GM18526 (cell line): ENCODE measurements around the gene RFX4.

ENCODE experiments used
- POLR2A ChIP-seq: IDR thresholded peaks from 3 replicates; pipeline ENCODE4 v1.6.1; 2011; ENCODE audit not compliant: insufficient read length; ENCODE audit errors: extremely low read depth

The RFX4 gene

DNA sequence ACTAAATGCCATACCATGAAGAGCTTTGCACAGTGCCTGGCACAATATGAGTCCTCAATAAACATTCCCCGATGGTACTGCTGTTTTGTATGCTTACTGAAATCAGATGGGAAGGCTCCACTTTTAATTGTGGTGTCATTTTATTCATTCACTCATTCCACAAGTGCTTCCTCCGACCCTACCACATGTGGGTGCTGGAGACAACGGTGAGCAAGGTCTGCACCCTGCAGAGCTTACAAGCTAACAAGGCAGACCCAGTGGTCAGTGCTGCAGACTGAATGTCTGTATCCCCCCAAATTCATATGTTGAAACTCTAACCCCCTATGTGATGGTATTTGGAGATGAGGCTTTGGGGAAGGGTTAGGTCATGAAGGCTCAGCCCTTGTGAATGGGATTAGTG, 48.3 kb downstream of the RFX4 start:
- TF ChIP-seq POLR2A: no peak

DNA sequence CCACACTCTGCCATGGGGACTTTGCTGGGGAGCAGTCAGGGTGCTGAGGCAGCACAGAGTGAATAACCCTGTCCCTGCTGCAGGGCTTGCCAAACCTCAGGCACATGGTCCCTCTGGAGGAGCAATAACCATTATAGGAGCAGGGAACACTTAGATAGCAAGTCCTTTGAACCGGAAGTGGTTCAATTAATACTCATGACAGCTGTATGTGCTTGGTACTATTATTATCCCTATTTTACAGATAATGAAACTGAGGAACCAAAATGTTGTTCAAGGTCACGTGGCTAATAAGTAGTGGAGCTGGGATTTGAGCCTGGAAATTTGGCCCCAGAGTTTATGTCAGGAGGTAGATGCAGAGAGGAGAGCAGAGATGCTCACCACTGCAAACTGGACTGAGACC, 49.0 kb downstream of the RFX4 start:
- TF ChIP-seq POLR2A: no peak

DNA sequence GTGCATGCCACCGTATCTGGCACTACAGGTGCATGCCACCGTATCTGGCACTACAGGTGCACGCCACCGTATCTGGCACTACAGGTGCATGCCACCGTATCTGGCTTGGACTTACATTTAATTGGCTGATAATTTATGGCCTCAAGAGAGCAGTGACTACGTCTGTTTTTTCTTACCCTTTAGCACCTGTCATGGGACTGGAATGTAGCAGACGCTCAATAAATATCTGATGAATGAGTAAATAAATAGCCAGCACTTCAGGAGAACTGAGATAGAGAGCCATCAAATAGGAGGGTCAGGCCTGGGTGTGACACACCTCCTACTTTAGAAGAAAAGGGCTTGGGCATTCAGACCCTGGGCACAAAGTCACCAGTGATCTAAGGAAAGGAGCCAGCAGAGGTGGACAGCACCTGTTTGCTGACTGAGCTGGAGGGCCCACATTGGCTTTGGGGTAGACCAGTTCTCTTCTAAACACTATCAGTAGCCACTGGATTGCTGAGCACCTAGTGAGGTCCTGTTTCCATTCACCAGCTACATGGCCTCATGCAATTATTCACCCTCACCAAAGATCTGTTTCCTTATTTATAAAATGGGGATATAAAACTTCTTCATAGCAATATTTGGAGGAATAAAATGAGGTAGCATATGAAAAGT, 50.1 kb downstream of the RFX4 start:
- TF ChIP-seq POLR2A: no peak

DNA sequence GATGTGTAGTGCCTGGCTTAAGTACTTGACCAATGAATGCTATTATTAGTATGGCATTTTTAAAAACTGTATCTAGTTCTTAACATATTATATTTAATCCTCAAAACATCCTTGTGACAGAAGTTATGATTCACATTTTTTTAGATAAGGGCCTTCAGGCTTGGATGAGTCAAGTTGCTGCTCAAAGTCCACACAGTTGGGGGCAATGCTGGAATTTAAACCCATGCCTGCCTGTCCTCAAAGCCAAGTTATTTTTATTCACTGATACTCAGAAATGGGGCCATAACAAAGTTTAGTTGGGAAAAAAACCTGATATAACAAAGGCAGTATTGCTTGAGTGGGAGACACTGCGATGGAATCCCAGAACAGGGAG, 50.6 kb downstream of the RFX4 start:
- TF ChIP-seq POLR2A: no peak

DNA sequence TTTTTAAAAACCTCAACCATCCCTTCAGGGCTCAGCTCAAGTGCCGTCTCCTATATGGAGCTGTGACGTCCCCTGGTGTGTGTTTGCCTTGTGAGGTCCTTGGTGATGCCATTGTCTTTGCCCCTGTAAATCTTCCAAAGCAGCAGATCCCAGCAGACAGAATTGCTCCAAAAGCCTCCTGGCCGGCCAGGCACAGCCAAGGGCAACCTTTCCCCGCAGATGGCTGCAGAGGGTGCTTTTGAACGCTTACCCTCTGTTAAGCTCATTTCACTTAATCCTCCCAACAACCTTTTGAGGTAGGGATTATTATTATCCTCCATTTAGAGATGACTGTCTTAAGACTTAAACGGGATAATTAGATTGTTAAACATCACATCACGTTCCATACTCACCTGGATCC, 51.4 kb downstream of the RFX4 start:
- no peak for TF ChIP-seq POLR2A

DNA sequence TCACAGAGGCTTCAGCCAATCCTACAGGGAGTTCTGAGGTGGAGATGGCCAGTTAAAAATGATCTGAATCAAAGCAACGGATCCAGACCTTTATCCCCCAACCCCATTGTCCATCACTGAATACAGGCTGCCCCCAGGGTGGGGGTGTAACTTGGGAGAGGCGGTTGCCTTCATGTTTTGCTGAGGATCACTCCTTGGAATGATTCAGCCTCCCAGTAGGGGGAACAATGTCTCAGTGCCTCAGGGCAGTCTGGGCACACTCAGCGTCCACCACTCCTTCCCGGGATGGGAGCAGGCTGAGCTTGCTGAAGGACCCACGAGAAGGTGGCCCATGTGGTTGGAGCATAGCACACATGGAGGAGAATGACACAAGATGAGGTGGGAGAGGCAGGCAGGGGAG, 60.2 kb downstream of the RFX4 start:
- TF ChIP-seq POLR2A: no peak

DNA sequence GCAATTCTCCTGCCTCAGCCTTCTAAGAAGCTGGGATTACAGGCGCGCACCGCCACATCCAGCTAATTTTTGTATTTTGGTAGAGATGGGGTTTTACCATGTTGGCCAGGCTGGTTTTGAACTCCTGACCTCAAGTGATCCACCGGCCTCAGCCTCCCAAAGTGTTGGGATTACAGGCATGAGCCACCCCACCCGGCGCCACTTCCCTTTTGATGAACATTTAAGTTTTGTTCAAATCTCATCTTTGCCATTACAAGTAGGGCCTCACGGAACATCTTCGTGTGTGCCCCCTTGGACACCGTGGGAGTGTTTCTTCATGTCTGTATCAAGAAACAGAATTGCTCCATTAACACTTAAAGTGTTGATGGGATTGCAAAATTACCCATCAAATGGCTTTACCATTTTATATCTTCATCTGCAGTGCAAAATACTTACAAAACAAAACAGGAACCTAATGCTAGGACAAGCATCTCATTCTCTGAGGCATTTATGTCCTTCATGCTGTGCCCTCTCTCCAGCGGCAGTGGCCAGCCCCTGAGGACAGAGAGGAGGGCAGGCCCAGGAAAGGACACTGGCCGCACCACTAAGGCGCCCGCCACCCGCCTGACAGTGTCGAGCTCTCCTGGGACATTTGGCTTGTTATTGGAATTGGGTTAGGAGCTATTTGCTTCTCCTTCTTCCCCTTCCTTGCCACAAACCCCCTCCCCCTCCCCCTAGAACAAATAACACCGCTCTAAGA, 61.7 kb downstream of the RFX4 start:
- no peak for TF ChIP-seq POLR2A

DNA sequence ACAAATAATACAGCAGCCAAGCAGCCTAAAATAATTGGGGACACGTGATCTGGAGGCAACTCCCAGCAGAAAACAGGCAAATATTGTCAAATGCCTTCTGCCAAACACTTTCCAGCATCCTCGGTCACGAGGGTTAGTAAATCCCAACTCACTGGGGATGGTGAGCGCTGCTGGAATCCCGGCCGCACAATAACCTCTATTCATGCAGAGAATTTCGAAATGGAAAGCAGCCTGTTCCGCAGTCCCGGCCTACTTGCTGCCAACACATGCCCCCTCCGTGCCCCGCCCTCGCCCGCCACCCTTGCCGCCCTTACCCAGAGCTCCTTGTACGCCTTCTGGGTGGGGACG, 62.2 kb downstream of the RFX4 start:
- TF ChIP-seq POLR2A: no peak

DNA sequence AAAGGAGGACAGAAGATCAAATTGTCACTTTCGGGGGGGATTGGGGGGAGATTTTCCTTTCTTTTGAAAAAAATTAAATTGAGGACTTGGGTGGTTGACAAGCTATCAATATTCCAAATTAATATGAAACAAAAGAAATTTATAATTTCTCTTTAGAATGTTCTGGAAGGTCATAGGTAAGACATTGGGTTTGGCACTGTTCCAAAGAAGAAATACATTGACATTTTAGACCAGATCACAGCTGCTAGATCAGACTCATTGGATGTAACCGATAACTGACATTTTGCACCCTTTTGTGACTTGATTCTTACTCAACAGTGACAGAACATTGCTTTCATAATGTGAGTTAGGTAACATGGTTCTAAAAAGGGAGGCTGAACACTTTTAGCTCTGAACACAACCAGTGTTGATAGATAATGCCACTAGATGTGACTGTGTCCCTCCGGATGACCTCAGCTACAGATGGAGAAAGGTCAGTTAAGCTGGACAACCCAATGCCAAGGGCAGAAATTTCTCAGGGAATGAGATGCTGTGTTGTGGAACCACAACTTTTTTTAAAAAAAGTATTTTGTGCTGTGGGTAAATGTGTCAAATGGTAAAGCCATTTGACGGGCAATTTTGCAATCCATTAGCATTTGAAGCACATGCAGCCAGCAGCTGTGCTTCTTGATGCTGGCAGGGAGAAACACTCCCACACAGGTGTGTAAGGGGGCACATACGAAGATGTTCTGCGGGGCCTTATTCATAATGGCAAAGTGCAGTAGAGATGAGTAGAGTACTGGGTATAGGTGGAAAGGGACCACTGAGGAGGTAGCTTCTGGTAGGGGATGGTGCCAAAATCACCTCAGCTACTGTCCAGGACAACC, 62.9 kb downstream of the RFX4 start:
- no peak for TF ChIP-seq POLR2A

DNA sequence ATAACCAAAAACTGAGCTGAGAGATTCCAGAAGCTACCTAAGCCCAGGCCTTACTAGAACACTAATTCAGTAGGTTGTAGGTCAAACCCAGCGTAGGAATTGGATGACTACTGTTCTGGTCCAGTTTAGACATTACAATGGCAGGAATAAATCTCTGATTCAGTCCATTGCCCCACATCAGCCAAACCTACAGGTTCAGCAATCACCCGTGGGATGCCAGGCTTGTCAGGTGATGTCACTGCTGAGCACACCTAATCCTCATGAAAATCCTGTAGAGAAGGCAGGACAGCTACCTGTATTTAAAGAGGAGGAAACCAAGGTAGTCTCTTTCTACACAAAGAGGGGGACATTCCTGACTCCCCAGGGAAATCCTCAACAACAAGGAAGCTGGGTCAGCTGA, 63.7 kb downstream of the RFX4 start:
- TF ChIP-seq POLR2A: no peak

DNA sequence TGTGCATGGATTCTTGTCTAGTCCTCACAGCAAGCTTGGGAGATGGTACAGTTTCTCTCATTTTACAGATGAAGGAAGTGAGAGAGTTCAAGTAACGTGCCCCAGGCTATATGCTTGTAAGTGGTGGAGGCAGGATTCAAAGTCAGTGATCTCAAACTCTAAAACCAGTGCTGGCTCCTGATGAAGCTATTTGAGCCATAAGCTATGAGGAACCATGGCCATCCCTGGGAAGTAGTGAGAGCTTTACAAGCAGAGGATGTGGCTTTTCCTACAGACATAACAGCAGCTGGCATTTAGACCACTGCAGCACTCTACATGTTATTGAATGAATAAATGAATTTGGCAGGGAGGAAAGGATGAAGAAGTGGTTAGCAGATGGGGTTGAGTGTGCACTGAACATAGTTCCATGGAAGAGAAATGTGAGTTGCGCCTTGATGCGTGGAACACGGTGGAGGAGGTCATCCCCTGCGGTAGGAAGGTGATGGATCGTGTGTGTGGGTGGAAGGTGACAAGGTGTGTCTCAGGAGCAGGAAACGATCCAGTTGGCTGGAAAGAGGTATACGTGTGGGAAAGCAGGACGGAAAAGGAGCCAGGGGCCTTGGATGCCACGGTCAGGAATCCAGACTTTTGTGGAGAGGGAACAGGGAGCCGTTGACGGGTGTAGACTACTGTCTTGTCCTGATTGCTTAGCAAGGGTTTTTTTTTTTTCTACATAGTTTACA, 65.2 kb downstream of the RFX4 start:
- TF ChIP-seq POLR2A: no peak

DNA sequence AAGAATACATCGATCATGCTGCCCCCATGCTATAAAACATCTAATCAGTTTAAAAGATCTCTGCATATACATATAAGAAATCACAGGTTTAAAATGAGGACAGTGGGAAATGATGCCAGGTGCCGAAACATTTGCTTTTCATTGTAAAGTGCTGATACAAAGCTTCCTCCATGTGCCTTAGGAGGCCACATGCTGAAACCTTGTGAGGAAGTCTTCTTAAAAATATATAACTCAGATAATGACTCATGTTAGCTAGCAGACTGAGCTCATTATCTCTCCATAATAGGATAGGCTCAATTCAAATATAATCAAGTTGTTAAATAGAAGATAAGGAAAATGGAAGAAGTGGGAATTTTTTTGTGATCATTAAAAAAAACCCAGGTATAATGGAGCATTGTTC, 65.9 kb downstream of the RFX4 start:
- no peak for TF ChIP-seq POLR2A

DNA sequence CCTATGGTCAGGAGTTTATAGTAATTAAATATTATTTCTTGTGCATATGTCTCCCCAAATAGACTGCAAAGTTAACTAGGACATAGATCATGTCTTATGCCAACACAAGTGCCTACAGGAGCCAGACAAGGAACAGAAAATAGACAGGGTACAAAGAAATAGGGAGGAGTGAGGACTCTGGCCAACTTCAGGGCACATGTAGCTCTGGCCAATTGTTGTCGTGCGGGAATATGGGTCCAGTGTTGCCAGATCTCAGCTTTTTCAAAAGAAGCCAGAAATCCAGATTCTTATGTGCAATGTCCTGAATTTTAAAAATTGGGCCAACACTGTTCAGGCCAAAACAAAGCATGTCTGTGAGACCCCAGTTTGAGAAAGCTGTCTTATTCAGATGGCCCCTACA, 68.7 kb downstream of the RFX4 start:
- no peak for TF ChIP-seq POLR2A

DNA sequence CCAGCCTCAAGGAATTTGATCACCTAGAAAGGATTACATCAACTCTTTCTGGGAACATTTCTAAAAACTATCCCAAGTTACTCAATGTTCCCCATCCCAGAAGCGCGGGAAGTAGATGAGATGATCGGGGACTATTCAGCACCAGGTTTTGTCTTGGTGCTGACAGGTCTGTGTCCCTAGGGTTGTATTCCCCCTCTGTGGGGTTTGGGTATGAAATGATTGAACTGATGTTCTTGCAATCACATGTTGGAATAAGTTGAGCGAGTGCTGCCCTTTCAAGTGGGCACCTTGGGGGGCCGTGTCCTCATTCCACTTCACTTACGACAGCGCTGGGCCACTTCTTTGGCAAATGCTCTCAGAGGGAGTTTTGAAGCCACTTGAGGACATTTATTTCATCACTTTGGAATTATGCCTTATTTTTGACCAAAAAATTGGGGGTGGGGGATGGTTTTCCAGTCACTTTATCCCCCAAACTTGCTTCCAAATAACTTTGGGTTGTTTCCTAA, 69.8 kb downstream of the RFX4 start:
- TF ChIP-seq POLR2A: no peak

DNA sequence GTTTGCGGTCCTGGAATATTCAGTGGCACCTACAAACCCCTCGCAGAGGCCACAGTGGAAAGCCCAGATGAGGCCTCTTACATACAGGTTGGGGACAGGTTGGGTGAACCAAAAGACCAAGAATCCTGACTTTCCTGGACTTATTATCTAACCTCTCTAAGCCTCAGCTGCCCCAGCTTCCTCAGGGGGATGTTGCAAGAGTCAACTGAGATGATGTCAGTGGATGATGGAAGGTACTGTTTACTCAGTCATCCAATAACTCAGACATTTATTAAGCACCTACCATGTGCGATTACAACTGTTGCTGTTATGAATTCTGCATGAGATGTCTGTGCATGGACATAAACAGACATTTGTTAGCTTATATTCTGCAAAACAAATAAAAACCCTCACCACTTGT, 72.8 kb downstream of the RFX4 start:
- no peak for TF ChIP-seq POLR2A
